H9 (cell line): ENCODE data around the gene AMBRA1. TPM values are rescaled to one million over a fixed set of nuclear protein-coding genes. Genes with fewer than 3 reads are reported as not detected.

Source experiments
- DNase-seq: peaks from one replicate; pipeline ENCODE4 v3.0.0-alpha.2; 2017
- H2AFZ ChIP-seq: one replicate; pipeline ENCODE4 v1.6.1; 2013; ENCODE audit warnings: mild to moderate bottlenecking, low read length, control low read depth, moderate library complexity
- H2AK5ac ChIP-seq: 2 replicates; pipeline ENCODE4 v1.6.1; 2013; ENCODE audit warnings: low read length, control low read depth, mixed read lengths; ENCODE audit not compliant: insufficient read length
- H2BK120ac ChIP-seq: one replicate; pipeline ENCODE4 v1.6.1; 2013; ENCODE audit warnings: low read depth, mild to moderate bottlenecking, low read length, control low read depth, inconsistent platforms; ENCODE audit not compliant: poor library complexity, severe bottlenecking
- H2BK12ac ChIP-seq: 2 replicates; pipeline ENCODE4 v1.6.1; 2013; ENCODE audit warnings: low read length, control low read depth, mixed read lengths, low read depth; ENCODE audit not compliant: insufficient read length
- H2BK15ac ChIP-seq: 2 replicates; pipeline ENCODE4 v1.6.1; 2013; ENCODE audit warnings: low read depth, low read length, control low read depth
- H2BK20ac ChIP-seq: one replicate; pipeline ENCODE4 v1.6.1; 2013; ENCODE audit warnings: low read depth, mild to moderate bottlenecking, low read length, control low read depth, inconsistent platforms; ENCODE audit not compliant: poor library complexity, severe bottlenecking
- H2BK5ac ChIP-seq: 2 replicates; pipeline ENCODE4 v1.6.1; 2013; ENCODE audit warnings: low read length, control low read depth, mixed read lengths; ENCODE audit not compliant: insufficient read length
- H3K14ac ChIP-seq: 2 replicates; pipeline ENCODE4 v1.6.1; 2013; ENCODE audit warnings: low read length, control low read depth; ENCODE audit not compliant: insufficient read depth
- H3K18ac ChIP-seq: 2 replicates; pipeline ENCODE4 v1.6.1; 2013; ENCODE audit warnings: low read depth, mild to moderate bottlenecking, mixed read lengths, low read length, control low read depth; ENCODE audit not compliant: insufficient read length
- H3K23ac ChIP-seq: 2 replicates; pipeline ENCODE4 v1.6.1; 2013; ENCODE audit warnings: low read length, control low read depth, mixed read lengths, low read depth; ENCODE audit not compliant: insufficient read length
- H3K23me2 ChIP-seq: 2 replicates; pipeline ENCODE4 v1.6.1; 2013; ENCODE audit warnings: low read depth, mild to moderate bottlenecking, mixed read lengths, low read length, control low read depth; ENCODE audit not compliant: insufficient read length, poor library complexity, severe bottlenecking
- H3K27ac ChIP-seq: 2 replicates; pipeline ENCODE4 v1.5.1; 2013; ENCODE audit warnings: low read length, control low read depth, mixed read lengths, low read depth; ENCODE audit not compliant: insufficient read length
- H3K27me3 ChIP-seq: 2 replicates; pipeline ENCODE4 v1.6.1; 2013; ENCODE audit warnings: low read length, control low read depth, inconsistent platforms; ENCODE audit not compliant: insufficient read depth
- H3K4ac ChIP-seq: 2 replicates; pipeline ENCODE4 v1.6.1; 2013; ENCODE audit warnings: low read depth, mild to moderate bottlenecking, control low read depth, inconsistent platforms, low read length, moderate library complexity
- H3K4me1 ChIP-seq: 2 replicates; pipeline ENCODE4 v1.6.1; 2013; ENCODE audit warnings: low read length, control low read depth, inconsistent platforms; ENCODE audit not compliant: insufficient read depth
- H3K4me2 ChIP-seq: 2 replicates; pipeline ENCODE4 v1.6.1; 2013; ENCODE audit warnings: low read length, control low read depth, mixed read lengths; ENCODE audit not compliant: insufficient read length, insufficient read depth
- H3K56ac ChIP-seq: 2 replicates; pipeline ENCODE4 v1.6.1; 2013; ENCODE audit warnings: low read depth, mild to moderate bottlenecking, mixed read lengths, low read length, control low read depth; ENCODE audit not compliant: insufficient read length
- H3K79me1 ChIP-seq: 2 replicates; pipeline ENCODE4 v1.6.1; 2013; ENCODE audit warnings: low read depth, mild to moderate bottlenecking, moderate library complexity, low read length, control low read depth, inconsistent platforms; ENCODE audit not compliant: insufficient read depth, poor library complexity, severe bottlenecking
- H3K79me2 ChIP-seq: 2 replicates; pipeline ENCODE4 v1.6.1; 2013; ENCODE audit warnings: low read length, control low read depth, inconsistent platforms; ENCODE audit not compliant: insufficient read depth
- H3K9ac ChIP-seq: 2 replicates; pipeline ENCODE4 v1.6.1; 2013; ENCODE audit warnings: low read length, control low read depth, mixed read lengths; ENCODE audit not compliant: insufficient read length; ENCODE audit errors: extremely low read depth
- H3K9me3 ChIP-seq: one replicate; pipeline ENCODE4 v1.6.1; 2013; ENCODE audit warnings: low read depth, low read length, inconsistent platforms; ENCODE audit not compliant: control insufficient read depth
- H3T11ph ChIP-seq: one replicate; pipeline ENCODE4 v1.6.1; 2013; ENCODE audit warnings: mild to moderate bottlenecking, low read length, control low read depth, inconsistent platforms
- H4K20me1 ChIP-seq: one replicate; pipeline ENCODE4 v1.6.1; 2013; ENCODE audit not compliant: control insufficient read depth, insufficient read length, insufficient read depth
- H4K5ac ChIP-seq: 2 replicates; pipeline ENCODE4 v1.6.1; 2013; ENCODE audit warnings: low read depth, mild to moderate bottlenecking, mixed read lengths, low read length, control low read depth; ENCODE audit not compliant: insufficient read length
- H4K8ac ChIP-seq: replicated peaks from 2 replicates; pipeline ENCODE4 v1.6.1; 2013; ENCODE audit warnings: low read length, control low read depth, mixed read lengths, low read depth; ENCODE audit not compliant: insufficient read length
- H4K91ac ChIP-seq: 2 replicates; pipeline ENCODE4 v1.6.1; 2013; ENCODE audit warnings: low read depth, mild to moderate bottlenecking, moderate library complexity, mixed read lengths, low read length, control low read depth; ENCODE audit not compliant: insufficient read length
- H3K27ac Mint-ChIP-seq, 3 experiments: 2 replicates in 2 of 3; 3 replicates in 1 of 3; pipeline ENCODE4 v1.8.0; 2020 to 2021; ENCODE audit warnings: mixed read lengths in 3 of 3, mild to moderate bottlenecking in 1 of 3, moderate library complexity in 1 of 3
- H3K27me3 Mint-ChIP-seq: 2 replicates; pipeline ENCODE4 v1.8.0; 2021; ENCODE audit warnings: low read depth, mild to moderate bottlenecking, moderate library complexity, mixed read lengths
- H3K36me3 Mint-ChIP-seq, 3 experiments: 2 replicates in 2 of 3; 3 replicates in 1 of 3; pipeline ENCODE4 v1.8.0; 2020 to 2021; ENCODE audit warnings: low read depth in 3 of 3, mixed read lengths in 3 of 3; ENCODE audit not compliant: insufficient read depth in 1 of 3
- H3K4me1 Mint-ChIP-seq, 2 experiments: 2 replicates each; pipeline ENCODE4 v1.8.0; 2020; ENCODE audit warnings: mixed read lengths in 2 of 2
- H3K4me3 Mint-ChIP-seq, 2 experiments: 2 replicates in 1 of 2; 3 replicates in 1 of 2; pipeline ENCODE4 v1.8.0; 2020 to 2021; ENCODE audit warnings: mild to moderate bottlenecking in 2 of 2, mixed read lengths in 2 of 2, moderate library complexity in 1 of 2
- H3K9me3 Mint-ChIP-seq, 2 experiments: 2 replicates in 1 of 2; 3 replicates in 1 of 2; pipeline ENCODE4 v1.8.0; 2020; ENCODE audit warnings: mild to moderate bottlenecking in 2 of 2, mixed read lengths in 2 of 2, moderate library complexity in 1 of 2
- WGBS: extraction: QIAGEN DNeasy Blood & Tissue Kit; methylation state at CpG from one replicate; pipeline ENCODE4 v1.1.7; 2013; ENCODE audit warnings: missing lambda C conversion rate, low lambda C conversion rate, mixed read lengths; ENCODE audit not compliant: insufficient read length; ENCODE audit errors: extremely low coverage; 5-methylcytosine and 5-hydroxymethylcytosine counted together
- total RNA-seq: library from RNA; stranded (reverse); gene quantifications from 2 replicates; pipeline ENCODE4 v1.2.1, GENCODE V29; 2021
- TF ChIP-seq, protein P1 (sequence below): fragments of 200-600 bp; sonication (generic); conservative IDR thresholded peaks from 3 replicates; pipeline ENCODE4 v1.8.0; 2021; ENCODE audit warnings: antibody characterized with exemption, mild to moderate bottlenecking

Gene AMBRA1
- total RNA-seq, 1 experiment from 2014 or later = 37.5 TPM

DNA sequence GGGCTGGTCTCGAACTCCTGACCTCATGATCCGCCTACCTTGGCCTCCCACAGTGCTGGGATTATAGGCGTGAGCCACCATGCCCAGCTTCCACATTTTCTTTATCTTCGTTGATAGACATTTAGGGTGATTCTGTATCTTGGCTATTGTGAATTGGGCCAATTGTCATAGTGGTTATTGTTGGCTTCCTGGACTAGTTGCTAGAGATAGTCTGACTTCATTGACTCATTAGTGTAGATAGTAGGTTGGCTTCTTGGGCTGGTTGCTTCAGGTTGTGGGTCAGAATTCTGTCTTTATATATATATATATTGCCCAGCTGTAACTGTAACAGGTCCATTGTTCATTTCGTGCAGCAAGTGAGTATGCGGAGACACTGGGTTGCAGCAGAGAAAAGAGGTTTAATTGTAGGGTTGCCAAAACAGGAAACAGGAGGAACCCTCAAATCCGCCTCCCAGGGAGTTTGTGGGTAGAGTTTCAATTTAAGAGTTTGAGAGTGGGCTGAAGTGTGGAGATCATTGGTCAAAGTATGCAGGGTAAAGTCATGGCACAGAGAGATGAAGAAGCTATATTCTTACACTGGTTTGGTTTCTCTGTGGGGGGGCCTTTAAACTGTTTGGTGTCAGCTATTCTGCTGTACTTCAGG lies 45.5 kb upstream of the AMBRA1 start:
- H3K23me2 ChIP-seq = no peaks in the 10 kb centered on the region
- H3K56ac ChIP-seq = no peak overlapping the region
- H3K79me2 ChIP-seq = no peaks in the 10 kb centered on the region
- no peak overlapping the region for H4K91ac ChIP-seq
- H3K23ac ChIP-seq = no peak overlapping the region
- H2AK5ac ChIP-seq = no peak overlapping the region
- no peak overlapping the region for H3K27ac ChIP-seq
- no CpG with 5 or more reads among the region's 7 CpGs for WGBS
- DNase-seq = no peak
- H2BK120ac ChIP-seq = no peak overlapping the region
- H4K5ac ChIP-seq = no peak overlapping the region
- H2BK20ac ChIP-seq = no peak overlapping the region
- H3K4me1 Mint-ChIP-seq = no peaks in the 10 kb centered on the region
- H3K4ac ChIP-seq = no peak overlapping the region
- no peak overlapping the region for H3K14ac ChIP-seq
- no peak overlapping the region for H2AFZ ChIP-seq
- H3K4me3 Mint-ChIP-seq = no peak overlapping the region
- H3K27ac Mint-ChIP-seq = no peak overlapping the region
- no peak overlapping the region for H3K18ac ChIP-seq
- no peak overlapping the region for H2BK12ac ChIP-seq
- peaks cover 11 to 33% (median 25%) of the 10 kb centered on the region in 3 experiments for H3K36me3 Mint-ChIP-seq
- no peaks in the 10 kb centered on the region for H3K79me1 ChIP-seq
- no peaks in the 10 kb centered on the region for H4K20me1 ChIP-seq
- no peaks in the 10 kb centered on the region for H3K9me3 ChIP-seq
- TF ChIP-seq, protein P1, sequence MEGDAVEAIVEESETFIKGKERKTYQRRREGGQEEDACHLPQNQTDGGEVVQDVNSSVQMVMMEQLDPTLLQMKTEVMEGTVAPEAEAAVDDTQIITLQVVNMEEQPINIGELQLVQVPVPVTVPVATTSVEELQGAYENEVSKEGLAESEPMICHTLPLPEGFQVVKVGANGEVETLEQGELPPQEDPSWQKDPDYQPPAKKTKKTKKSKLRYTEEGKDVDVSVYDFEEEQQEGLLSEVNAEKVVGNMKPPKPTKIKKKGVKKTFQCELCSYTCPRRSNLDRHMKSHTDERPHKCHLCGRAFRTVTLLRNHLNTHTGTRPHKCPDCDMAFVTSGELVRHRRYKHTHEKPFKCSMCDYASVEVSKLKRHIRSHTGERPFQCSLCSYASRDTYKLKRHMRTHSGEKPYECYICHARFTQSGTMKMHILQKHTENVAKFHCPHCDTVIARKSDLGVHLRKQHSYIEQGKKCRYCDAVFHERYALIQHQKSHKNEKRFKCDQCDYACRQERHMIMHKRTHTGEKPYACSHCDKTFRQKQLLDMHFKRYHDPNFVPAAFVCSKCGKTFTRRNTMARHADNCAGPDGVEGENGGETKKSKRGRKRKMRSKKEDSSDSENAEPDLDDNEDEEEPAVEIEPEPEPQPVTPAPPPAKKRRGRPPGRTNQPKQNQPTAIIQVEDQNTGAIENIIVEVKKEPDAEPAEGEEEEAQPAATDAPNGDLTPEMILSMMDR = no peak
- H3K27me3 ChIP-seq = no peaks in the 10 kb centered on the region
- no peaks in the 10 kb centered on the region for H3K9me3 Mint-ChIP-seq
- no peak overlapping the region for H3K9ac ChIP-seq
- no peak overlapping the region for H2BK5ac ChIP-seq
- H4K8ac ChIP-seq = no peak overlapping the region
- H2BK15ac ChIP-seq = no peak overlapping the region
- H3K4me2 ChIP-seq = no peak overlapping the region
- no peaks in the 10 kb centered on the region for H3K27me3 Mint-ChIP-seq
- H3T11ph ChIP-seq = no peak overlapping the region
- no peaks in the 10 kb centered on the region for H3K4me1 ChIP-seq
